Panc1 (cell line): ENCODE measurements around the gene KCNQ2. TPM values are rescaled to one million over a fixed set of nuclear protein-coding genes. Genes with fewer than 3 reads are reported as not detected.

Source experiments
- ATAC-seq: fragments of 200-7000 bp; cut with Tn5 transposase; 2 replicates; pipeline ENCODE4 v1.9.1; 2020; ENCODE audit warnings: mild to moderate bottlenecking, moderate library complexity
- BruUV-seq: library from RNA; stranded (reverse); fragments of 400-500 nt; replicated peaks from 2 replicates; lab custom pipeline; 2021; lab: Mats Ljungman, UMichigan
- CTCF ChIA-PET: fragments of 300-600 bp; sonication (Branson Sonifier 250); formaldehyde crosslinking; loops from one replicate; lab custom pipeline; 2022; ENCODE audit warnings: antibody characterized with exemption; lab: Charles Lee
- POLR2A ChIA-PET: fragments of 300-600 bp; sonication (Branson Sonifier 250); formaldehyde crosslinking; loops from one replicate; lab custom pipeline; 2022; ENCODE audit warnings: antibody characterized with exemption; lab: Charles Lee
- DNase-seq: peaks from one replicate; pipeline ENCODE4 v3.0.0-alpha.2; 2010; ENCODE audit warnings: low read depth, low spot score
- H3K27ac ChIP-seq: 2 replicates; pipeline ENCODE4 v1.5.1; 2011; ENCODE audit warnings: mild to moderate bottlenecking, low read length, inconsistent platforms
- H3K27me3 ChIP-seq: fragments of 200-500 bp; sonication (Bioruptor generic); 2 replicates; pipeline ENCODE4 v1.6.0; 2014; ENCODE audit warnings: low read length, inconsistent platforms; ENCODE audit not compliant: control insufficient read depth, insufficient read depth
- H3K36me3 ChIP-seq: fragments of 200-500 bp; sonication (Bioruptor generic); 2 replicates; pipeline ENCODE4 v1.5.1; 2014; ENCODE audit warnings: inconsistent platforms, mild to moderate bottlenecking, low read length, moderate library complexity; ENCODE audit not compliant: control insufficient read depth, insufficient read depth
- H3K4me1 ChIP-seq: 2 replicates; pipeline ENCODE4 v1.5.1; 2011; ENCODE audit warnings: inconsistent platforms, mild to moderate bottlenecking, low read length, moderate library complexity; ENCODE audit not compliant: control insufficient read depth, insufficient read depth
- H3K4me3 ChIP-seq, 2 experiments: 2 replicates each; pipeline ENCODE4 v1.5.1; 2011 to 2012; ENCODE audit warnings: low read depth in 2 of 2, low read length in 2 of 2, mild to moderate bottlenecking in 2 of 2, inconsistent platforms in 1 of 2, moderate library complexity in 1 of 2
- H3K9me3 ChIP-seq: fragments of 200-500 bp; sonication (Bioruptor generic); 2 replicates; pipeline ENCODE4 v1.5.1; 2014; ENCODE audit warnings: low read depth, mild to moderate bottlenecking, inconsistent platforms, low read length, moderate library complexity; ENCODE audit not compliant: control insufficient read depth, insufficient read depth
- POLR2AphosphoS5 ChIP-seq: IDR thresholded peaks from 2 replicates; pipeline ENCODE4 v1.6.1; 2012; ENCODE audit warnings: mild to moderate bottlenecking, low read depth, low read length, moderate library complexity
- REST ChIP-seq, 2 experiments: IDR thresholded peaks; 2 replicates each; pipeline ENCODE4 v1.6.1; 2011 to 2012; ENCODE audit warnings: low read depth in 2 of 2, control low read depth in 1 of 2, low read length in 1 of 2, mild to moderate bottlenecking in 1 of 2, moderate library complexity in 1 of 2; ENCODE audit not compliant: insufficient read depth in 1 of 2
- SIN3A ChIP-seq: IDR thresholded peaks from 2 replicates; pipeline ENCODE4 v1.6.1; 2012; ENCODE audit warnings: low read depth, mild to moderate bottlenecking, low read length, moderate library complexity, borderline replicate concordance; ENCODE audit not compliant: insufficient read depth
- TCF7L2 ChIP-seq: IDR thresholded peaks from 2 replicates; pipeline ENCODE4 v1.6.1; 2011; ENCODE audit warnings: mild to moderate bottlenecking, low read depth, low read length, inconsistent platforms
- in situ Hi-C: cut with HindIII; loops from 2 replicates; pipeline ENCODE4 v1.10.0; 2016; ENCODE audit warnings: low sequenced_read_pairs, low pct_unique_long_range_greater_than_20kb
- intact Hi-C: fragments of 100-400 bp; cut with micrococcal nuclease; formaldehyde crosslinking; loops from one replicate; pipeline ENCODE4 v1.10.0; 2022; ENCODE audit not compliant: unreplicated experiment
- total RNA-seq: library from RNA; stranded (reverse); gene quantifications from one replicate; pipeline ENCODE4 v1.2.1, GENCODE V29; 2021; ENCODE audit not compliant: unreplicated experiment
- TF ChIP-seq, protein P1 (sequence below): fragments of 450-650 bp; IDR thresholded peaks from 2 replicates; pipeline ENCODE4 v1.5.1; 2017; ENCODE audit warnings: mild to moderate bottlenecking

The KCNQ2 gene
- total RNA-seq, 1 experiment from 2014 or later, result 19.4 TPM

GRCh38 chr20:63409834-63410435, 62.5 kb downstream of the KCNQ2 start:
- Histone ChIP-seq H3K4me1 (no peaks in the 10 kb centered on the region), H3K36me3 (no peaks in the 10 kb centered on the region), H3K27me3 (no peaks in the 10 kb centered on the region), H3K27ac (no peak overlapping the region), H3K4me3 (no peak overlapping the region), H3K9me3 (no peaks in the 10 kb centered on the region)
- intact Hi-C loops (no loop called here), in situ Hi-C loops (no loop called here)
- BruUV-seq, result no TSS peak
- DNase-seq (no peak), ATAC-seq (no peak)
- ChIA-PET POLR2A (interaction anchor here (0.6 kb wide), 1 partner anchor 462 kb away, joined by 5 read pairs; no protein-coding TSS in a partner anchor), CTCF (interaction anchor here (0.6 to 0.7 kb wide), 2 partner anchors 28 to 101 kb away, joined by 5 to 8 read pairs; no protein-coding TSS in a partner anchor)
- TF ChIP-seq, protein P1, sequence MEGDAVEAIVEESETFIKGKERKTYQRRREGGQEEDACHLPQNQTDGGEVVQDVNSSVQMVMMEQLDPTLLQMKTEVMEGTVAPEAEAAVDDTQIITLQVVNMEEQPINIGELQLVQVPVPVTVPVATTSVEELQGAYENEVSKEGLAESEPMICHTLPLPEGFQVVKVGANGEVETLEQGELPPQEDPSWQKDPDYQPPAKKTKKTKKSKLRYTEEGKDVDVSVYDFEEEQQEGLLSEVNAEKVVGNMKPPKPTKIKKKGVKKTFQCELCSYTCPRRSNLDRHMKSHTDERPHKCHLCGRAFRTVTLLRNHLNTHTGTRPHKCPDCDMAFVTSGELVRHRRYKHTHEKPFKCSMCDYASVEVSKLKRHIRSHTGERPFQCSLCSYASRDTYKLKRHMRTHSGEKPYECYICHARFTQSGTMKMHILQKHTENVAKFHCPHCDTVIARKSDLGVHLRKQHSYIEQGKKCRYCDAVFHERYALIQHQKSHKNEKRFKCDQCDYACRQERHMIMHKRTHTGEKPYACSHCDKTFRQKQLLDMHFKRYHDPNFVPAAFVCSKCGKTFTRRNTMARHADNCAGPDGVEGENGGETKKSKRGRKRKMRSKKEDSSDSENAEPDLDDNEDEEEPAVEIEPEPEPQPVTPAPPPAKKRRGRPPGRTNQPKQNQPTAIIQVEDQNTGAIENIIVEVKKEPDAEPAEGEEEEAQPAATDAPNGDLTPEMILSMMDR, result no peak
- TF ChIP-seq REST (IDR thresholded peaks at IDR 0.05; ENCODE audit: insufficient read depth in 1 of 2, low read depth in 2 of 2, low read length in 1 of 2), result no peak
- no peak for TF ChIP-seq TCF7L2
- TF ChIP-seq SIN3A, result no peak
- no peak for TF ChIP-seq POLR2AphosphoS5

- H3K4me3 ChIP-seq, result no peak overlapping the region
- H3K9me3 ChIP-seq, result no peaks in the 10 kb centered on the region
- DNase-seq (no peak), ATAC-seq (no peak)
- H3K27ac ChIP-seq, result no peak overlapping the region
- TF ChIP-seq TCF7L2 (no peak), REST (IDR thresholded peaks at IDR 0.05; ENCODE audit: insufficient read depth in 1 of 2, low read depth in 2 of 2, low read length in 1 of 2) (no peak), SIN3A (no peak), POLR2AphosphoS5 (no peak)
- TF ChIP-seq, protein P1, result no peak
- no TSS peak for BruUV-seq
- no peaks in the 10 kb centered on the region for H3K36me3 ChIP-seq
- ChIA-PET POLR2A (interaction anchor here (0.6 kb wide), 1 partner anchor 462 kb away, joined by 5 read pairs; no protein-coding TSS in a partner anchor), CTCF (interaction anchor here (0.6 to 0.7 kb wide), 2 partner anchors 27 to 100 kb away, joined by 5 to 8 read pairs; no protein-coding TSS in a partner anchor)
- in situ Hi-C loops, result no loop called here
- intact Hi-C loops, result no loop called here
- no peaks in the 10 kb centered on the region for H3K4me1 ChIP-seq
- H3K27me3 ChIP-seq, result no peaks in the 10 kb centered on the region
Observed at GRCh38 chr20:63409066-63409833, 63.2 kb downstream of the KCNQ2 start.
